GM23338 (cell line): ENCODE results near the gene RAD23B. TPM values are rescaled to one million over a fixed set of nuclear protein-coding genes. Genes with fewer than 3 reads are reported as not detected.

Experiments
- ATAC-seq: fragments of 200-7000 bp; cut with Tn5 transposase; 3 replicates; pipeline ENCODE4 v1.9.1; 2020
- DNase-seq: peaks from one replicate; pipeline ENCODE4 v3.0.0-alpha.2; 2015; ENCODE audit warnings: low spot score
- H2AFZ ChIP-seq: fragments of 200-600 bp; sonication (generic); 2 replicates; pipeline ENCODE4 v1.8.0; 2016; ENCODE audit warnings: antibody characterized with exemption, mild to moderate bottlenecking, moderate library complexity
- H3F3A ChIP-seq: fragments of 200-600 bp; sonication (generic); replicated peaks from 2 replicates; pipeline ENCODE4 v1.8.0; 2017; ENCODE audit warnings: antibody characterized with exemption, mixed run types, low read depth
- H3K27ac ChIP-seq: fragments of 200-600 bp; sonication (generic); 2 replicates; pipeline ENCODE4 v1.6.1; 2016; ENCODE audit warnings: low read depth
- H3K27me3 ChIP-seq: fragments of 200-600 bp; sonication (generic); 2 replicates; pipeline ENCODE4 v1.8.0; 2016; ENCODE audit warnings: mild to moderate bottlenecking, mixed run types, moderate library complexity; ENCODE audit not compliant: insufficient read depth
- H3K36me3 ChIP-seq: fragments of 200-600 bp; sonication (generic); 2 replicates; pipeline ENCODE4 v1.8.0; 2016; ENCODE audit warnings: mild to moderate bottlenecking; ENCODE audit not compliant: insufficient read depth
- H3K4me1 ChIP-seq: fragments of 200-600 bp; sonication (generic); 2 replicates; pipeline ENCODE4 v1.8.0; 2016; ENCODE audit warnings: mild to moderate bottlenecking, moderate library complexity; ENCODE audit not compliant: insufficient read depth
- H3K4me2 ChIP-seq: fragments of 200-600 bp; sonication (generic); 2 replicates; pipeline ENCODE4 v1.7.1; 2017; ENCODE audit warnings: mixed run types
- H3K4me3 ChIP-seq: fragments of 200-600 bp; sonication (generic); 2 replicates; pipeline ENCODE4 v1.6.1; 2016; ENCODE audit warnings: mixed run types
- H3K79me2 ChIP-seq: fragments of 200-600 bp; sonication (generic); replicated peaks from 2 replicates; pipeline ENCODE4 v1.8.0; 2017; ENCODE audit warnings: mild to moderate bottlenecking; ENCODE audit not compliant: insufficient read depth
- H3K9me2 ChIP-seq: fragments of 200-600 bp; sonication (generic); 2 replicates; pipeline ENCODE4 v1.8.0; 2017; ENCODE audit not compliant: insufficient read depth
- H4K20me1 ChIP-seq: fragments of 200-600 bp; sonication (generic); replicated peaks from 2 replicates; pipeline ENCODE4 v1.8.0; 2017; ENCODE audit warnings: mild to moderate bottlenecking; ENCODE audit not compliant: insufficient read depth
- H3K27ac Mint-ChIP-seq: 2 replicates; pipeline ENCODE4 v1.8.0; 2020; ENCODE audit warnings: inconsistent platforms, mild to moderate bottlenecking, moderate library complexity, mixed read lengths
- H3K27me3 Mint-ChIP-seq: 3 replicates; pipeline ENCODE4 v1.8.0; 2022; ENCODE audit warnings: low read depth, mild to moderate bottlenecking, moderate library complexity, mixed read lengths, inconsistent platforms; ENCODE audit not compliant: insufficient read depth, poor library complexity
- H3K36me3 Mint-ChIP-seq: 3 replicates; pipeline ENCODE4 v1.8.0; 2021; ENCODE audit warnings: low read depth, mild to moderate bottlenecking, inconsistent platforms, moderate library complexity, mixed read lengths
- H3K4me1 Mint-ChIP-seq: 3 replicates; pipeline ENCODE4 v1.8.0; 2020; ENCODE audit warnings: mild to moderate bottlenecking, inconsistent platforms, mixed read lengths
- H3K4me3 Mint-ChIP-seq: 3 replicates; pipeline ENCODE4 v1.8.0; 2021; ENCODE audit warnings: moderate library complexity, mild to moderate bottlenecking, inconsistent platforms, mixed read lengths
- H3K9me3 Mint-ChIP-seq: 3 replicates; pipeline ENCODE4 v1.8.0; 2020; ENCODE audit warnings: moderate library complexity, mild to moderate bottlenecking, inconsistent platforms, mixed read lengths
- CREB1 ChIP-seq: fragments of 250-450 bp; sonication (Bioruptor Pico); IDR thresholded peaks from 2 replicates; pipeline ENCODE4 v1.5.0; 2020; ENCODE audit warnings: low read depth, mild to moderate bottlenecking, moderate library complexity
- CTCF ChIP-seq, 2 experiments: fragments of 200-600 bp in 1 of 2; sonication (generic) in 1 of 2; conservative IDR thresholded peaks; 2 replicates each; pipeline versions ENCODE4 v1.5.1 to v1.6.1; 2016 to 2017; ENCODE audit warnings: antibody characterized with exemption in 2 of 2, low read depth in 2 of 2, mild to moderate bottlenecking in 2 of 2, moderate library complexity in 1 of 2
- ETS1 ChIP-seq: IDR thresholded peaks from 2 replicates; pipeline ENCODE4 v1.6.1; 2016; ENCODE audit warnings: antibody characterized with exemption
- EZH2 ChIP-seq: fragments of 200-600 bp; sonication (generic); IDR thresholded peaks from one replicate; pipeline ENCODE4 v1.8.0; 2017; ENCODE audit warnings: antibody characterized with exemption, mild to moderate bottlenecking, low read depth; ENCODE audit not compliant: unreplicated experiment
- EZH2phosphoT487 ChIP-seq: fragments of 200-600 bp; sonication (generic); IDR thresholded peaks from one replicate; pipeline ENCODE4 v1.8.1; 2018; ENCODE audit warnings: antibody characterized with exemption; ENCODE audit not compliant: unreplicated experiment
- JUNB ChIP-seq: IDR thresholded peaks from one replicate; pipeline ENCODE4 v1.6.1; 2016; ENCODE audit warnings: antibody characterized with exemption; ENCODE audit not compliant: unreplicated experiment
- ZNF114 ChIP-seq: fragments of 250-450 bp; sonication (Bioruptor Pico); IDR thresholded peaks from 2 replicates; pipeline ENCODE4 v1.5.0; 2020; ENCODE audit warnings: mild to moderate bottlenecking, moderate library complexity
- ZNF462 ChIP-seq: fragments of 250-450 bp; sonication (Bioruptor Pico); IDR thresholded peaks from 2 replicates; pipeline ENCODE4 v1.5.0; 2020; ENCODE audit warnings: mild to moderate bottlenecking, moderate library complexity
- polyA plus RNA-seq: library from polyadenylated mRNA; unstranded; fragments of >200 nt; fragmentation: Nextera tagmentation; extraction: Ambion mirVana; gene quantifications from 2 replicates; pipeline ENCODE4 v1.2.1, GENCODE V29; 2016
- total RNA-seq: library from RNA; depleted of rRNA; stranded (reverse); fragments of >200 nt; shearing (Covaris generic); gene quantifications from 2 replicates; pipeline ENCODE4 v1.2.3, GENCODE V29; 2014

RAD23B gene
- total and polyA plus RNA-seq, 2 experiments from 2014 or later, result 31.1 to 137 TPM

GRCh38 chr9:107273634-107274033 is 9.4 kb upstream of the RAD23B start (continued):
- no peak for TF ChIP-seq ZNF462 (CRISPR knock-in tag)

- H3K27me3 Mint-ChIP-seq, result no peaks in the 10 kb centered on the region
- Histone ChIP-seq H4K20me1 (no peaks in the 10 kb centered on the region), H3K4me2 (no peak overlapping the region), H3K36me3 (no peaks in the 10 kb centered on the region), H3K4me3 (no peak overlapping the region), H3K4me1 (no peaks in the 10 kb centered on the region; the same call in 1 of the 2 replicates), H3F3A (no peaks in the 10 kb centered on the region), H3K9me2 (no peaks in the 10 kb centered on the region), H3K27ac (no peak overlapping the region), H3K27me3 (no peaks in the 10 kb centered on the region), H2AFZ (no peak overlapping the region), H3K79me2 (no peaks in the 10 kb centered on the region)
- H3K4me1 Mint-ChIP-seq, result peaks cover 8% of the 10 kb centered on the region; the same call in 2 of the 3 replicates
- no peaks in the 10 kb centered on the region for H3K9me3 Mint-ChIP-seq
- H3K4me3 Mint-ChIP-seq, result no peak overlapping the region
- no peaks in the 10 kb centered on the region for H3K36me3 Mint-ChIP-seq
- no peak for TF ChIP-seq JUNB
- TF ChIP-seq EZH2phosphoT487, result no peak
- no peak for TF ChIP-seq ZNF114 (CRISPR knock-in tag)
- no peak for TF ChIP-seq ETS1
- TF ChIP-seq CREB1 (CRISPR knock-in tag), result no peak
- TF ChIP-seq EZH2, result no peak
- TF ChIP-seq CTCF (conservative IDR thresholded peaks at IDR 0.05; ENCODE audit: low read depth in 2 of 2), result peak in 1 of 2 experiments; percentile 37; a peak in 2 of 4 replicates
- 0 out of 2 replicates have a peak overlapping the region, but pooled peaks have one; percentile 14 for H3K27ac Mint-ChIP-seq
- ATAC-seq (peak; percentile 50), DNase-seq (peak; percentile 52)
Measured at GRCh38 chr9:107274096-107274495, 9.0 kb upstream of the RAD23B start.
